GM18502 (cell line): Measurements from ENCODE around the gene SMARCA2.
A peak's percentile ranks its signal among the peaks of the same experiment; 100 is the strongest.

Experiments
- ATAC-seq: cut with Tn5 transposase; IDR thresholded peaks from one replicate; pipeline ENCODE4 v1.9.1; 2021; ENCODE audit warnings: mild to moderate bottlenecking; ENCODE audit not compliant: unreplicated experiment, poor library complexity

The SMARCA2 gene

GRCh38 chr9:2014696-2015580, at the start of gene SMARCA2:
Gene SMARCA2, plus strand, starts transcription at chr9:2015347. Its CDS starts 13,676 bp downstream, at chr9:2029023.
- ATAC-seq = peak; percentile 74

GRCh38 chr9:1966725-1967366, 48.3 kb upstream of the SMARCA2 start:
- no peak for ATAC-seq

DNA sequence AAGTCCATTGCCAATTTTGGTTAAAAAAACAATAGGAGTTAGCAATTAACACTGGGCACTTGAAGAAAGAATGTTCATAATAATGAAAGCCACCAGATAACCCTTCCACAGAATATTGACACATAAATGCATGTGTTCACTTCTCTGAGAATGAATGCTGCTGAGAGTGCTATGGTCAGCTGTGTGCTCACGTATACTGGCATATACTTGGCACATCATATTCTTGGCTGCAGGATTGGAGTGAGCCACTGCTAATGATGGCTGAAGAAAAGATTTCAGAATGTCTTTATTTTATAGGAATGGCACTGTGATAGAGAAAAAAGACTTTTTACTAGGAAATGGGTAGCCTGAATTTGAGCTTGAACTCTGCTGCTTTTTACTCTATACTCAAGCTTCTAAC, 46.0 kb upstream of the SMARCA2 start:
- no peak for ATAC-seq

DNA sequence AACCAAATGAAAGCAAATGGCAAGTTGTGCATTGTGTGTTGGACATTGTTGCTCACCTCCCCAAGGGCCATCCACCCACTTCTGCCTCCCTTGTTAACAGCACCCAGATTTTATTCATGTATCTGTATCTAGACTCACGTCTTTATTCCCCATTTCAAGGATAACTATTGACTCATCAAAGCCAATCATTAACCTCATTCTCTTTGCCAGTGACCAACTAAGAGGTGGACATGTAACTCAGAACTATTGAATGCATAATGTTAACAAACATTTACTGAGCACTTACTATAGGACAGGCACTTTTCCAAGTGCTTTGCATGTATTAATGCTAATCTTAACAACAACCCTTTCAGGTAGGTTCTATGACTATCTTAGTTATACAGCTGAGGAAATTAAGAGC, 45.2 kb upstream of the SMARCA2 start:
- no peak for ATAC-seq

DNA sequence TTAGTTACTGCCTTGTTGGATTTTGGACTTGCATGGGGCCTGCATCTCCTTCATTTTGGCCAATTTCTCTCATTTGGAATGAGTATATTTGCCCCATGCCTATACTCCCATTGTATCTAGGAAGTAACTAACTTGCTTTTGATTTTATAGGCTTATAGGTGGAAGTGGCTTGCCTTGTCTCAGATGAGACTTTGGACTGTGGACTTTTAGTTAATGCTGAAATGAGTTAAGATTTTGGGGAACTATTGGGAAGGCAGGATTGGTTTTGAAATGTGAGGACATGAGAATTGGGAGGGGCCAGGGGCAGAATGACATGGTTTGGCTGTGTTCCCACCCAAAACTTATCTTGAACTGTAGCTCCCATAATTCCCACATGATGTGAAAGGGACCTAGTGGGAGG, 42.5 kb upstream of the SMARCA2 start:
- ATAC-seq = no peak

GRCh38 chr9:1977026-1977425, 38.1 kb upstream of the SMARCA2 start:
- ATAC-seq = no peak

DNA sequence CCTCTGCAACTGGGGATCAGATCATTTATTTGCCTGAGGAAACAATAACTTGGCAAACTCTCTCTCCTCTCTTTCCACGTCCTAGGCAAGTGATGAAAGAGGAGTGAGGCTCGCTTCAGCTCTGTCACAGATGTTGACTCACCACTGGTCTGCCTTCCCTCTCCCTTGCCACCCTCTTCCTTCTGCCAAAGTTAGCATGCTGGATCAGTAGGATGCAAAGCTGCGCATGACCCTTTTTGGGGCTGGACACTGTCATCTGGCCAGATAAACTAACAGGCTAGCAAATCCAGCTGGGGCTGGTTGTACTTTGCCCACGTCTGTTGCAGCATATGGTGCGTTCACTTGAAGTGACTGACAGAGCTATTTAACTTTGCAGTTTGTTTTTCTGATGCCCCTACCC, 36.2 kb upstream of the SMARCA2 start:
- ATAC-seq = no peak

GRCh38 chr9:1979741-1980367, 35.3 kb upstream of the SMARCA2 start:
- ATAC-seq = no peak

DNA sequence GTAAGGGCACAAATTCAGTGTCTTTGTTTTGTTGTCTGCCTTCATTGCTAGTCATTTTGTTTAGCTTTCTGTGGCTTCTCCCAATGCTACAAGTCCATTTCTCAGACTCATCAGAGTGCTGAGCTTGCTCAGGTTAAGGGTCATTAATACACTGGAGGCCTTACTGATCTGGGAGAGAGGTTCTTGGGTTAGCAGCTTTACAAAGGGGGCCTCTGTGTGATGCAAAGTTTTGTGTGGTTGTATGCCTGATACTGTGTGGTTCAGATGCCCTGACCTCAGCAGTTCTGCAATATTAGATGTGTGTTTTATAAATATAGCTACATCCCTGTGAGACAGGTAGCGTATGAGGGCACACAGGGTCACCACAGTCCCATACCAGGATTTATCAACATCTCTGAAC, 34.8 kb upstream of the SMARCA2 start:
- ATAC-seq = no peak

DNA sequence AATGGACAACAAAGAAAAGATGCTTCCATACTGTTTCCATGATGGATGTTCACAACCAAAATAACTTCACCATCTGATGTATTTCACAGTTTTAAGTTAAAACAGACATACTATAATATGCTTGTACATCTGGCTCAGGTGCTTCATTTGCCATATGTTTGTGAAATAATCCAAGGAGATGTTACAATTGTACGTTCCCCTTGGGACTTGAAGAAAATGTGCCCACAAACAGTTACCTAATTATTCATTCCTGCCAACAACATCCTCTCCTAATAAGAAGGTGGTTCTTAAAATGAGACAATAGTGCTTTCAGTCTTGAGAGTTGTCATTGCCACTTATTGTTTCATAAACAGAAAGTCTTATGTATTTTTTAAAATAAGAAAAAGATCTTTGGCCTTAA, 33.1 kb upstream of the SMARCA2 start:
- no peak for ATAC-seq

DNA sequence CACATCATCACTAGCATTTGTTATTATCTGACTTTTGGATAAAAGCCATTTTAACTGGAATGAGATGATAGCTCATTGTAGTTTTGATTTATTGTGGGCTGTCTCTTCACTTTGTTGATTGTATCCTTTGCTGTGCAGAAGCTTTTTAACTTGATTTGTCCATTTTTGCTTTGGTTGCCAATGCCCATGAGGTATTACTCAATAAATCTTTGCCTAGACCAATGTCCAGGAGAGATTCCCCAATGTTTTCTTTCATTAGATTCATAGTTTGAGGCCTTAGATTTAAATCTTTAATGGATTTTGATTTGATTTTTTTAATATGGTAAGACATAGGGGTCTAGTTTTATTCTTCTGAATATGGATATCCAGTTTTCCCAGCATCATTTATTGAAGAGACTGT, 28.8 kb upstream of the SMARCA2 start:
- ATAC-seq = no peak

DNA sequence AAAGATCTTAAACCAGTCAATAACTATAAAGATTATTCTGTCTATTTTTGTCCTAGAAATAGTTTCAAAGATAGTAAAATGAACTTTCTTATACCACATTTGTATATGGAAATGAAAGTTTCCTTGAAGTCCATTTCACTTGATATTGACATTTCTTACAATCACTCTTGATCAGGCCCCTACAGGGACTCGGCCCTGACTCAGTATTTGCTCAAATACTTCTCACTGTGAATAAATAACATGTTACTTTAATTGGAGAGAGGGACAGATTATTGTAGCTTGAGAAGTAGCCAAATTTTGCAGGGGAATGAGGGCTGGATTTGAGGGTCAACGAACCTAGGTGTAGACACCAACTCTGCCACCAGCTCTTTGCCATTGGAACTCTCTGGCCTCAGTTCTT, 25.6 kb upstream of the SMARCA2 start:
- ATAC-seq = no peak

GRCh38 chr9:1994180-1994579, 21.0 kb upstream of the SMARCA2 start:
- ATAC-seq = no peak

DNA sequence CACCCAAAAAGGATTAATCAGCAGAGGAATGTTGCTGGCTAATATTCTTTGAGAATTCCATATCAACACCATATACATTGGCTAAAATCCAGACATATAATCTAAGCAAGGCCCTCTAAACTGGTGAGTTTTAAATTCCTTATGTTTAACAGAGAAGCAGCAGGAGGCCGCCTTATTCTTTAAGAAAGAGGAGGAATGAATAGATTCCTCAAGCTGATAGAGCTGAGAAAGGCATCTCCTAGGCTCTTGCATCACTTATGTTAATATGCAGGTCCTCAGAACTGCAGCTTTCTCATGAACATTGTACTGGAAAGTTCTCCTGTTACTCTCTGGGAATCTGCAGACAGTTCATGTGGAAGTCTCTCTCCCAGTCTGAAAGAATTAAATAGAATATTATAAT, 20.1 kb upstream of the SMARCA2 start:
- no peak for ATAC-seq

- no peak for ATAC-seq
Measured at GRCh38 chr9:1996156-1996555, 19.0 kb upstream of the SMARCA2 start.

DNA sequence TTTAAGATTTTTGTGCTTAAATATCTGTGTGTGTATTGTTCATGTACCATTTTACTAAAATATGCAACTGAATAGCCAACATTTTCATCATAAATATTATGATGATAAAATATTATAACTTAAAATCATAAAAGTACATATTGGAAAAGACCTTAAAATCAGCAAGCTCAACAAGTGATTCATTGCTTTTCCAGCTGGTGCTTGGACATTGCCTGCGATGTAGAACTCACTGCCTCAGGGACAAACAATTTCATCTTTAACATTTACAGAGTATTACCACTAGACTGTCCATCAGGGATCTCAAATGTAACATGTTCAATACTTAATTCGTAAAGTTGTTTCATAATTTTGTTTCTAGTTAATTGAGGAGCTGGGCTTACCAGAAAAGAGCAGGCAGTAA, 17.5 kb upstream of the SMARCA2 start:
- no peak for ATAC-seq

DNA sequence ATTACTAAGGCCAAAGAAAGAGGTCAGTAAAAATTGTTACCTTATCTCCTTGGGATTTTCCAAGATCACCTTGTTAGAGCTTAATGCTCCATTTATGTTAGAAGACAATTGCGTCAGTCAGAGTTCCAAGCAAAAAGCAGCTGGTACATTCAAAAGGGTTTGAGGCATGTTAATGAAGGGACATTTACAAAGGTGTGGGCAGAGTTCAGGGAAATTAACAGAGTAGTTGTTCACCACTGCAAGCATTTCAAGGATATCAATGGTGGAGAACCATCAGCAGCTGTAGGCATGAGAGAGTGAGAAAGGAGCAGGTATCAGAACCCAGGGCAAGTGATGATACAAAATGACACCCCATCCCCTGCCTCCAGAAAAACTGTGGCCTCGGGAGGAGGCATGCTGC, 17.0 kb upstream of the SMARCA2 start:
- ATAC-seq = no peak

DNA sequence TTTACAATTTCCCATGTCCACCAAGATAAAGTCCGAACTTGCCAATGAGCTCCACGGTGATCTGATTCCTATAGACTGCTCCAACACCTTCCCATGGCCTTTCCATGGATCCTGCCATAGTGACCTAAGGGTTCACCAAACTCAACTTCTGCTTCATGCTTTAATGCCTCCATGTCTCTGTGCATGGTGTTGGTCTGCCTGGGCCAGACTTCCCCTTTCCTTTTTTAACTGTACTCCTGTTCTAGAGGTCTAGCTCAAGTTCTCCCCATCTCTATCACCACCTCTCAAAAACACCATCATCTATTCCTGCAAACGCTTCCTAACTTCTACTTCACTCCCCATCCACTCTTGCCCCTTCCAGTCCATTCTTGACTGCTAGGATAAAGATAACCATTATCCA, 14.8 kb upstream of the SMARCA2 start:
- ATAC-seq = no peak

- no peak for ATAC-seq
Measured at GRCh38 chr9:2008372-2008771, 6.8 kb upstream of the SMARCA2 start.

- ATAC-seq = peak; percentile 31
Measured at GRCh38 chr9:2012347-2012746, 2.8 kb upstream of the SMARCA2 start.

DNA sequence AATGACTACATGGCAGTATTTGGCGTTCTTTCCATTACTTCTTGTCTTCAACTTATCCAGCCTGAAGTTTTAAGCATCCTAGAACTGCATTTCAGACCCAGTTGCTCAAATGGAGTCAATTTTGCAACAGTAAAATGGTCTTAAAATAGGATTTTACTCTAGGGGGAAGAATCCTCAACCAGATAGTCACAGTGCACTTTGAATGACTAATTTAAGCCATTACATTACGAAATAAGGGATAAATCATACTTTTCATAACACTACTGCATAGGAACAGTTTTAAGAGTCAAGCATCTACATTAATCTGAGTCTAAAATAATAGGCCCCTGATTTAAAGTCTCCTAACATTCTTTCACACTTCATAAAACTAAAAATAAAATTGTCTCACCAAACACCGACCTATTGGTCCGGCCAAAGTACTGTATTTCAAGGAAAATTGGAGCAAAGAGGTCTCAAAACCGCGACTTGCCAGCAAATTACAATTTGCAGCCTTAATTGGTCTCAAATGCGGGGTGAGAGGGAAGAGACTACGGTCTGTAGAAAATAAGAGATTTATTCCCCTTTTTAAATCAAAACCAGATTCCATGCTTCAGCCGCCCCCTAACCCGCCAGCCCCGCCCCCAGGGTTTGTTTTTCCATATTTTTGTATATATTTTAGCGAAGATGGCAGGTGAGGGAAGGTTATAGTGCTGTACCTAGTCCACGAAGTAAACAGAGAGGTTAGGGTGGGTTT, 1.2 kb upstream of the SMARCA2 start:
- no peak for ATAC-seq
